Measurements from ENCODE around the gene CCDC69. TPM values are rescaled to one million over a fixed set of nuclear protein-coding genes. Genes with fewer than 3 reads are reported as not detected.

CCDC69 gene
- total and polyA plus RNA-seq, 10 of the 15 experiments (the other 5 are each of a cell fraction or from before 2014, with no cell fraction given), result 13.5 to 106 (median 70.1) TPM

- TF ChIP-seq REST (IDR thresholded peaks at IDR 0.05; ENCODE audit: low read depth, low read length) (no peak), IRF4 (IDR thresholded peaks at IDR 0.05; ENCODE audit: low read depth, low read length) (no peak), SIN3A (IDR thresholded peaks at IDR 0.05; ENCODE audit: low read depth, low read length) (no peak), NFXL1 (IDR thresholded peaks at IDR 0.05; ENCODE audit: borderline replicate concordance) (no peak), DPF2 (IDR thresholded peaks at IDR 0.05) (0 out of 2 replicates have a peak, but pooled peaks have one; percentile 42), HCFC1 (IDR thresholded peaks at IDR 0.05; ENCODE audit: low read length) (0 out of 2 replicates have a peak, but pooled peaks have one; percentile 14), CHD1 (IDR thresholded peaks at IDR 0.05; ENCODE audit: low read depth, low read length) (0 out of 2 replicates have a peak, but pooled peaks have one; percentile 30), BHLHE40 (IDR thresholded peaks at IDR 0.05; ENCODE audit: borderline replicate concordance in 1 of 2, low read depth in 2 of 2, low read length in 1 of 2) (peak in 1 of 2 experiments; percentile 69; a peak in 2 of 4 replicates), YY1 (IDR thresholded peaks at IDR 0.05; ENCODE audit: low read depth, low read length) (peak; percentile 47; the same call in 1 of the 2 replicates), MAX (IDR thresholded peaks at IDR 0.05; ENCODE audit: low read depth, low read length) (peak; percentile 74), MLLT1 (IDR thresholded peaks at IDR 0.05) (peak; percentile 50; the same call in 1 of the 2 replicates), ATF2 (IDR thresholded peaks at IDR 0.05; ENCODE audit: low read length) (no peak), ATF3 (IDR thresholded peaks at IDR 0.05; ENCODE audit: borderline replicate concordance, extremely low read depth, low read depth, low read length) (peak; percentile 77), IRF5 (IDR thresholded peaks at IDR 0.05; ENCODE audit: borderline replicate concordance) (no peak), LARP7 (IDR thresholded peaks at IDR 0.05) (peak; percentile 57; the same call in 1 of the 2 replicates), PKNOX1 (IDR thresholded peaks at IDR 0.05) (no peak)
Measured at GRCh38 chr5:151157426-151158286, 66.2 kb downstream of the CCDC69 start, which contains the start of gene ANXA6 (continued).

Data from GM12878 (cell line).